Fibroblast of upper back skin (primary cell): ENCODE measurements around the gene SLC24A2.

Experiments
- DNase-seq: peaks from one replicate; pipeline ENCODE4 v3.0.0-alpha.2; 2013

Gene SLC24A2

DNA sequence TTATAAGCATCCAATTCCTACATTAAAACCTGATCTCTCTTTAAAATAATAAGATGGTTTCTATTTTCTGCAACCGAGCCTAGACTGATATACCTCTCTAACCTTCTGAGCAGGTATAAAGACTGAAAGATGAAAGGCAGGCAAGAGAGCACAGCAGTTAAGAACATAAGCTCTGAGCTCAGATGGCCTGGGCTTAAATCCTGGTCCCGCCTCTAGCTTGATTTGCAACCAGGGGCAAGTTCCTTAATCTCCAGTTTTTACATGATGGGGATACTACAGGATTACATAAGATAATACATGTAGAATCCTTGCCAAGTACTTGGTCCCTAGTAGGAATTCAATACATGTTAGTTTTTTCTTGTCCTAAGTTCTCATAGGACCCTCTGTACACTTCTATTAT is 33.9 kb downstream of the SLC24A2 start:
- DNase-seq, result no peak

DNA sequence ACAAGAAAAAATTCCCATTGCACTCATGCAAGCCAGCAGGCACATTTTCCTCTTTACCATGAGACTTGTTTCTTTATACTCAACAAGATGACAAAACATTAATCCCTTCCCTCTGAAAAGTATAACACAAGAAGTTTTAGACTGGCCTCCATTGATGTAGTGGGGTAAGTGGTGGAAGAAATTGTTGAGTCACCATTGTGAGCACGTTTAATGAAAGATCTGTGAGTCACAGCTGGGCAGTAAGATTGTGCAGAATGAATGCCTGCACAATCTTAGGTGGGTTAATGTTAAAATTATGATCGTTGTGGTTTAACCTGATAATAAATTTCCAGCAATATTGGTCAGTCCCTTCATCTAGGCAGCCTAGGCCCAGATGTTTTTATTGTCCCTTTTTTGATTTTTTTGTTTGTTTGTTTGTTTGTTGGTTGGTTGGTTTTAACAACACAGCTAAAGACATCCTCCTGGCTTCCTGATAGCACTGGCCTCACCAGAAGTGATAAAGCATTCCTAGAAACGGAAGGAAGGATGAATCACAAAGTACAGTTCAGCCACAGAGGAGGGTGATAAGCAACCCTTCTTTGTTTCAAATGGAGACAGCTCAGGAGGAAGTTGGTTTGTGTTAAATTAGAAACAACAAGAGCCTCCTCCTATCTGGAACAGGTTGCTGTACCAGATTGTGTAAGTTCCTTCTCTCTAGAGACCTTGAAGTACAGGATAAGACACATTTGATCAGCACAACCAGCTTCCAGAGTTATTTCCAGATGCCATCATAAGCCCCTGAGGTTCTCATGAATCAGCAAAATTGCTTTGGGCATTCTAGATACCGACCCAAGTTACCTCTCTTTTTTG is 40.3 kb downstream of the SLC24A2 start:
- no peak for DNase-seq

DNA sequence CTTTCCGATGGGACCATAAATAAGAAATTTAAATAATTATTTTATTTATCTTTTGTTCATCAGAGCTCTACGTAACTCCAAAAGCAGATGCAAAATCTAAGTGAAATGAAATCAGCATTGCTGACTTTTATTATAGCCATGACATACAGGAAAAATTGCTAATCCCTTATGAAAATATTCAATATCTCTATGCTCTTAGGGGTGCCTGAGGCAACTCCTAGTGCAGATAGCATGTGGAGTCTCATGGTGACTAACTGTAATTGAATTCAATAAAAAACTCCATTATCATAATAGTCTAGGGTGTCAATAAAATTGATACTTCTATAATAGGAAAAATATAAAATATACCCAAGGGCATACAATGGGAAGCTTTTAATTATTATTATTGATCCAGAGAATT is 42.6 kb downstream of the SLC24A2 start:
- DNase-seq, result no peak

DNA sequence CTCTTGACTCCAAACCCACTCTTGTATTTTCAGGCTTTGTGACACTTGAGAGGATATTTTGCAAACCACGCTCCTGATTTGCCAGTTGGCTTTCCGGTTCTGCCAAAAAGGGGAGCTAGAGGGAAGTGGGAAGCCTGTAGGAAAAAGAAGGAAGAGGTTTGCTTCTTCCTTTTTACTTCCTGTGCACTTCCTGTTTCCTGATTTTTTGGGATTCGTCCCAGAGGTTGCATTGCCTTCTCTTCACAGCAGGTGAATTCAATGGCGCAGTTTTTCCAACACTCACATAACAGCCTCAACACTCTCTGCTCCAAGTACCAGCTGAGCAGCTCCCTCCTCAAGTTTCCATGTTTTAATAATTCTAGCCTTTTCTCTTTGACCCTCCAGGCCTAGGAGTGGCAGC is 47.7 kb downstream of the SLC24A2 start:
- no peak for DNase-seq
